Astrocyte (in vitro differentiated cells and primary cell): ENCODE results near the gene UBTD1.

ENCODE experiments used
- CTCF ChIP-seq: IDR thresholded peaks from 2 replicates; pipeline ENCODE4 v1.5.1; 2011; ENCODE audit warnings: low read depth, mild to moderate bottlenecking, inconsistent platforms, low read length, moderate library complexity; ENCODE audit not compliant: insufficient read depth
- EZH2 ChIP-seq: IDR thresholded peaks from 2 replicates; pipeline ENCODE4 v1.6.1; 2012; ENCODE audit warnings: mild to moderate bottlenecking, low read length, inconsistent platforms; ENCODE audit not compliant: insufficient read depth

DNA sequence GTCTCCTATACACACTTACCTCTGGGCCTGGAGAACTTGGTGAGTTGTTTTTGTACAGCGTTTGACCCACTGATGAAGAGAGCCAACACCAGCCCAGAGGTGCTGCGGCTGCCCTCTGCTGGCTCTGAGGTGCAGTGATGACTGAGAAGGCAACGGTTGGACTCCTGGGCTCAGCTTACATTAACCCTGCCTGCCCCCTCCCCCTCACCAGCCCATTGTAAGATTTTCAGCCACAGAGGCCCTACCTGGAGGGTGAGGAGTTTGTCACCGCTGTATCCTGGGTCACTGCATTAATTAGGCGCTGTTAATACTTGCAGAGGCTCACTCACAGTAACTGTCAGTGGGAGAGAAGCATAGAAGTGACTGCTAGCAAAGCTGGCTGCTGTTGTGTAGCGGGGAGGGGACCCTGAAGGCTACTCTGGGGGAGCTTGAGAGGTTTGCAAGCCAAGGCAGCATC, 54.9 kb downstream of the UBTD1 start:
- TF ChIP-seq CTCF, result peak; percentile 69
- no peak for TF ChIP-seq EZH2
